AG09309 (cell line): Measurements from ENCODE around the gene MCRS1.

Source experiments
- DNase-seq: peaks from one replicate; pipeline ENCODE4 v3.0.0-alpha.2; 2010; ENCODE audit warnings: low read depth
- H3K4me3 ChIP-seq: 2 replicates; pipeline ENCODE4 v1.5.1; 2011; ENCODE audit warnings: mild to moderate bottlenecking, low read depth, low read length, moderate library complexity; ENCODE audit not compliant: control insufficient read depth
- CTCF ChIP-seq: IDR thresholded peaks from 2 replicates; pipeline ENCODE4 v1.5.1; 2011; ENCODE audit warnings: mild to moderate bottlenecking, low read depth, low read length, inconsistent platforms; ENCODE audit not compliant: insufficient read depth, control insufficient read depth; ENCODE audit errors: missing control alignments

Gene MCRS1

GRCh38 chr12:49559011-49559675 is 8.8 kb downstream of the MCRS1 start:
- DNase-seq = no peak
- no peak for TF ChIP-seq CTCF

GRCh38 chr12:49558526-49558925 is 9.4 kb downstream of the MCRS1 start:
- no peak for TF ChIP-seq CTCF
- H3K4me3 ChIP-seq = no peak overlapping the region
- DNase-seq = no peak

More at GRCh38 chr12:49559011-49559675, 8.8 kb downstream of the MCRS1 start:
- H3K4me3 ChIP-seq = no peak overlapping the region

- TF ChIP-seq CTCF = peak; percentile 27
- no peak for DNase-seq
- no peak overlapping the region for H3K4me3 ChIP-seq
Observed at GRCh38 chr12:49557917-49558215, 10.1 kb downstream of the MCRS1 start.

- DNase-seq = no peak
- no peak overlapping the region for H3K4me3 ChIP-seq
- TF ChIP-seq CTCF = no peak
Observed at GRCh38 chr12:49557187-49557916, 10.6 kb downstream of the MCRS1 start.

GRCh38 chr12:49556391-49557186 is 11.4 kb downstream of the MCRS1 start:
- TF ChIP-seq CTCF = no peak
- H3K4me3 ChIP-seq = no peak overlapping the region

GRCh38 chr12:49555631-49556390 is 12.1 kb downstream of the MCRS1 start:
- no peak for DNase-seq
- TF ChIP-seq CTCF = no peak
- H3K4me3 ChIP-seq = no peak overlapping the region

More at GRCh38 chr12:49556391-49557186, 11.4 kb downstream of the MCRS1 start:
- DNase-seq = no peak
